ENCODE data around the gene CHGA.

DNA sequence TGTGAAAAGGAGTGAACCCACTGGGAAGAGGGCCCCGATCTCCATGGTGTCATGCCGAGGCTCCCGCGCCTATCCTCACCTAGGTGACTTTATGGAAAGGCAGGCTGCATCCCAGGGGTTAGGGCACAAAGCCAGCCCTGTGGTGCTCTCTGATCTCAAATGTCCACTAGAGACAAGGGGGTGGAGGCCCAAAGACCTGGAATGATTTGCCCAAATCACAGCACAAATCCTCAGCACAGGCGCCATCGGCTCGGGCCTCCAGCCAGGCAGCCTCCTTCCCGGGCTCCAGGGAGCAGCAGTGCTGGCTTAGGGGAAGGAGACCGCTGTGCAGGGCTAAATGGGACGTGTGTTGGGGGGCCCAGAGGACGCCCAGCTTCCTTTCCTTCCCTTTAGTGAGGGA is 17.6 kb downstream of the CHGA start:
- TF ChIP-seq, protein P1, sequence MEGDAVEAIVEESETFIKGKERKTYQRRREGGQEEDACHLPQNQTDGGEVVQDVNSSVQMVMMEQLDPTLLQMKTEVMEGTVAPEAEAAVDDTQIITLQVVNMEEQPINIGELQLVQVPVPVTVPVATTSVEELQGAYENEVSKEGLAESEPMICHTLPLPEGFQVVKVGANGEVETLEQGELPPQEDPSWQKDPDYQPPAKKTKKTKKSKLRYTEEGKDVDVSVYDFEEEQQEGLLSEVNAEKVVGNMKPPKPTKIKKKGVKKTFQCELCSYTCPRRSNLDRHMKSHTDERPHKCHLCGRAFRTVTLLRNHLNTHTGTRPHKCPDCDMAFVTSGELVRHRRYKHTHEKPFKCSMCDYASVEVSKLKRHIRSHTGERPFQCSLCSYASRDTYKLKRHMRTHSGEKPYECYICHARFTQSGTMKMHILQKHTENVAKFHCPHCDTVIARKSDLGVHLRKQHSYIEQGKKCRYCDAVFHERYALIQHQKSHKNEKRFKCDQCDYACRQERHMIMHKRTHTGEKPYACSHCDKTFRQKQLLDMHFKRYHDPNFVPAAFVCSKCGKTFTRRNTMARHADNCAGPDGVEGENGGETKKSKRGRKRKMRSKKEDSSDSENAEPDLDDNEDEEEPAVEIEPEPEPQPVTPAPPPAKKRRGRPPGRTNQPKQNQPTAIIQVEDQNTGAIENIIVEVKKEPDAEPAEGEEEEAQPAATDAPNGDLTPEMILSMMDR (IDR thresholded peaks at IDR 0.05; ENCODE audit: low read depth, low read length) = no peak
- TF ChIP-seq POLR2A (IDR thresholded peaks at IDR 0.05; ENCODE audit: extremely low read depth, insufficient read length) = no peak
- TF ChIP-seq, protein P2, sequence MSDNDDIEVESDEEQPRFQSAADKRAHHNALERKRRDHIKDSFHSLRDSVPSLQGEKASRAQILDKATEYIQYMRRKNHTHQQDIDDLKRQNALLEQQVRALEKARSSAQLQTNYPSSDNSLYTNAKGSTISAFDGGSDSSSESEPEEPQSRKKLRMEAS (IDR thresholded peaks at IDR 0.05; ENCODE audit: low read depth, low read length) = no peak
- TF ChIP-seq MYC (IDR thresholded peaks at IDR 0.05; ENCODE audit: low read depth, low read length) = no peak
